H9 (cell line): ENCODE measurements around the gene BRD9. TPM values are rescaled to one million over a fixed set of nuclear protein-coding genes. Genes with fewer than 3 reads are reported as not detected.

ENCODE experiments used
- DNase-seq: peaks from one replicate; pipeline ENCODE4 v3.0.0-alpha.2; 2017
- H2AFZ ChIP-seq: one replicate; pipeline ENCODE4 v1.6.1; 2013; ENCODE audit warnings: mild to moderate bottlenecking, low read length, control low read depth, moderate library complexity
- H2AK5ac ChIP-seq: 2 replicates; pipeline ENCODE4 v1.6.1; 2013; ENCODE audit warnings: low read length, control low read depth, mixed read lengths; ENCODE audit not compliant: insufficient read length
- H2BK120ac ChIP-seq: one replicate; pipeline ENCODE4 v1.6.1; 2013; ENCODE audit warnings: low read depth, mild to moderate bottlenecking, low read length, control low read depth, inconsistent platforms; ENCODE audit not compliant: poor library complexity, severe bottlenecking
- H2BK12ac ChIP-seq: 2 replicates; pipeline ENCODE4 v1.6.1; 2013; ENCODE audit warnings: low read length, control low read depth, mixed read lengths, low read depth; ENCODE audit not compliant: insufficient read length
- H2BK15ac ChIP-seq: 2 replicates; pipeline ENCODE4 v1.6.1; 2013; ENCODE audit warnings: low read depth, low read length, control low read depth
- H2BK20ac ChIP-seq: one replicate; pipeline ENCODE4 v1.6.1; 2013; ENCODE audit warnings: low read depth, mild to moderate bottlenecking, low read length, control low read depth, inconsistent platforms; ENCODE audit not compliant: poor library complexity, severe bottlenecking
- H2BK5ac ChIP-seq: 2 replicates; pipeline ENCODE4 v1.6.1; 2013; ENCODE audit warnings: low read length, control low read depth, mixed read lengths; ENCODE audit not compliant: insufficient read length
- H3K14ac ChIP-seq: 2 replicates; pipeline ENCODE4 v1.6.1; 2013; ENCODE audit warnings: low read length, control low read depth; ENCODE audit not compliant: insufficient read depth
- H3K18ac ChIP-seq: 2 replicates; pipeline ENCODE4 v1.6.1; 2013; ENCODE audit warnings: low read depth, mild to moderate bottlenecking, mixed read lengths, low read length, control low read depth; ENCODE audit not compliant: insufficient read length
- H3K23ac ChIP-seq: 2 replicates; pipeline ENCODE4 v1.6.1; 2013; ENCODE audit warnings: low read length, control low read depth, mixed read lengths, low read depth; ENCODE audit not compliant: insufficient read length
- H3K23me2 ChIP-seq: 2 replicates; pipeline ENCODE4 v1.6.1; 2013; ENCODE audit warnings: low read depth, mild to moderate bottlenecking, mixed read lengths, low read length, control low read depth; ENCODE audit not compliant: insufficient read length, poor library complexity, severe bottlenecking
- H3K27ac ChIP-seq: 2 replicates; pipeline ENCODE4 v1.5.1; 2013; ENCODE audit warnings: low read length, control low read depth, mixed read lengths, low read depth; ENCODE audit not compliant: insufficient read length
- H3K27me3 ChIP-seq: 2 replicates; pipeline ENCODE4 v1.6.1; 2013; ENCODE audit warnings: low read length, control low read depth, inconsistent platforms; ENCODE audit not compliant: insufficient read depth
- H3K4ac ChIP-seq: 2 replicates; pipeline ENCODE4 v1.6.1; 2013; ENCODE audit warnings: low read depth, mild to moderate bottlenecking, control low read depth, inconsistent platforms, low read length, moderate library complexity
- H3K4me1 ChIP-seq: 2 replicates; pipeline ENCODE4 v1.6.1; 2013; ENCODE audit warnings: low read length, control low read depth, inconsistent platforms; ENCODE audit not compliant: insufficient read depth
- H3K4me2 ChIP-seq: 2 replicates; pipeline ENCODE4 v1.6.1; 2013; ENCODE audit warnings: low read length, control low read depth, mixed read lengths; ENCODE audit not compliant: insufficient read length, insufficient read depth
- H3K56ac ChIP-seq: 2 replicates; pipeline ENCODE4 v1.6.1; 2013; ENCODE audit warnings: low read depth, mild to moderate bottlenecking, mixed read lengths, low read length, control low read depth; ENCODE audit not compliant: insufficient read length
- H3K79me1 ChIP-seq: 2 replicates; pipeline ENCODE4 v1.6.1; 2013; ENCODE audit warnings: low read depth, mild to moderate bottlenecking, moderate library complexity, low read length, control low read depth, inconsistent platforms; ENCODE audit not compliant: insufficient read depth, poor library complexity, severe bottlenecking
- H3K79me2 ChIP-seq: 2 replicates; pipeline ENCODE4 v1.6.1; 2013; ENCODE audit warnings: low read length, control low read depth, inconsistent platforms; ENCODE audit not compliant: insufficient read depth
- H3K9ac ChIP-seq: 2 replicates; pipeline ENCODE4 v1.6.1; 2013; ENCODE audit warnings: low read length, control low read depth, mixed read lengths; ENCODE audit not compliant: insufficient read length; ENCODE audit errors: extremely low read depth
- H3K9me3 ChIP-seq: one replicate; pipeline ENCODE4 v1.6.1; 2013; ENCODE audit warnings: low read depth, low read length, inconsistent platforms; ENCODE audit not compliant: control insufficient read depth
- H3T11ph ChIP-seq: one replicate; pipeline ENCODE4 v1.6.1; 2013; ENCODE audit warnings: mild to moderate bottlenecking, low read length, control low read depth, inconsistent platforms
- H4K20me1 ChIP-seq: one replicate; pipeline ENCODE4 v1.6.1; 2013; ENCODE audit not compliant: control insufficient read depth, insufficient read length, insufficient read depth
- H4K5ac ChIP-seq: 2 replicates; pipeline ENCODE4 v1.6.1; 2013; ENCODE audit warnings: low read depth, mild to moderate bottlenecking, mixed read lengths, low read length, control low read depth; ENCODE audit not compliant: insufficient read length
- H4K8ac ChIP-seq: replicated peaks from 2 replicates; pipeline ENCODE4 v1.6.1; 2013; ENCODE audit warnings: low read length, control low read depth, mixed read lengths, low read depth; ENCODE audit not compliant: insufficient read length
- H4K91ac ChIP-seq: 2 replicates; pipeline ENCODE4 v1.6.1; 2013; ENCODE audit warnings: low read depth, mild to moderate bottlenecking, moderate library complexity, mixed read lengths, low read length, control low read depth; ENCODE audit not compliant: insufficient read length
- H3K27ac Mint-ChIP-seq, 3 experiments: 2 replicates in 2 of 3; 3 replicates in 1 of 3; pipeline ENCODE4 v1.8.0; 2020 to 2021; ENCODE audit warnings: mixed read lengths in 3 of 3, mild to moderate bottlenecking in 1 of 3, moderate library complexity in 1 of 3
- H3K27me3 Mint-ChIP-seq: 2 replicates; pipeline ENCODE4 v1.8.0; 2021; ENCODE audit warnings: low read depth, mild to moderate bottlenecking, moderate library complexity, mixed read lengths
- H3K36me3 Mint-ChIP-seq, 3 experiments: 2 replicates in 2 of 3; 3 replicates in 1 of 3; pipeline ENCODE4 v1.8.0; 2020 to 2021; ENCODE audit warnings: low read depth in 3 of 3, mixed read lengths in 3 of 3; ENCODE audit not compliant: insufficient read depth in 1 of 3
- H3K4me1 Mint-ChIP-seq, 2 experiments: 2 replicates each; pipeline ENCODE4 v1.8.0; 2020; ENCODE audit warnings: mixed read lengths in 2 of 2
- H3K4me3 Mint-ChIP-seq, 2 experiments: 2 replicates in 1 of 2; 3 replicates in 1 of 2; pipeline ENCODE4 v1.8.0; 2020 to 2021; ENCODE audit warnings: mild to moderate bottlenecking in 2 of 2, mixed read lengths in 2 of 2, moderate library complexity in 1 of 2
- H3K9me3 Mint-ChIP-seq, 2 experiments: 2 replicates in 1 of 2; 3 replicates in 1 of 2; pipeline ENCODE4 v1.8.0; 2020; ENCODE audit warnings: mild to moderate bottlenecking in 2 of 2, mixed read lengths in 2 of 2, moderate library complexity in 1 of 2
- CTCF ChIP-seq: fragments of 200-600 bp; sonication (generic); conservative IDR thresholded peaks from 3 replicates; pipeline ENCODE4 v1.8.0; 2021; ENCODE audit warnings: antibody characterized with exemption, mild to moderate bottlenecking
- WGBS: extraction: QIAGEN DNeasy Blood & Tissue Kit; methylation state at CpG from one replicate; pipeline ENCODE4 v1.1.7; 2013; ENCODE audit warnings: missing lambda C conversion rate, low lambda C conversion rate, mixed read lengths; ENCODE audit not compliant: insufficient read length; ENCODE audit errors: extremely low coverage; 5-methylcytosine and 5-hydroxymethylcytosine counted together
- total RNA-seq: library from RNA; stranded (reverse); gene quantifications from 2 replicates; pipeline ENCODE4 v1.2.1, GENCODE V29; 2021

Gene BRD9
- total RNA-seq, 1 experiment from 2014 or later: 70.5 TPM

GRCh38 chr5:902129-902916 is 9.7 kb upstream of the BRD9 start:
- Histone ChIP-seq H2AK5ac (no peak overlapping the region), H4K91ac (no peak overlapping the region), H3T11ph (no peak overlapping the region), H4K8ac (no peak overlapping the region), H3K14ac (no peak overlapping the region), H2BK20ac (no peak overlapping the region), H3K18ac (no peak overlapping the region), H4K5ac (no peak overlapping the region), H3K27ac (no peak overlapping the region), H2BK12ac (no peak overlapping the region), H4K20me1 (no peaks in the 10 kb centered on the region), H2BK15ac (no peak overlapping the region), H3K9ac (no peak overlapping the region), H3K4ac (no peak overlapping the region), H2BK5ac (no peak overlapping the region), H3K4me2 (no peak overlapping the region), H3K79me2 (no peaks in the 10 kb centered on the region), H3K9me3 (no peaks in the 10 kb centered on the region), H3K27me3 (no peaks in the 10 kb centered on the region), H3K56ac (no peak overlapping the region), H2BK120ac (no peak overlapping the region), H3K23ac (no peak overlapping the region), H3K23me2 (no peaks in the 10 kb centered on the region), H3K79me1 (no peaks in the 10 kb centered on the region), H3K4me1 (no peaks in the 10 kb centered on the region), H2AFZ (no peak overlapping the region)
- no peaks in the 10 kb centered on the region for H3K9me3 Mint-ChIP-seq
- H3K27ac Mint-ChIP-seq: no peak overlapping the region
- DNase-seq: no peak
- H3K27me3 Mint-ChIP-seq: no peaks in the 10 kb centered on the region
- no peaks in the 10 kb centered on the region for H3K4me1 Mint-ChIP-seq
- no CpG with 5 or more reads among the region's 16 CpGs for WGBS
- peaks cover 36 to 67% (median 65%) of the 10 kb centered on the region in 3 experiments; a peak in 6 of 7 replicates for H3K36me3 Mint-ChIP-seq
- H3K4me3 Mint-ChIP-seq: no peak overlapping the region
- TF ChIP-seq CTCF: no peak
